BE2C (cell line): ENCODE data around the gene KIFC1.

ENCODE experiments used
- DNase-seq: peaks from one replicate; pipeline ENCODE4 v3.0.0-alpha.2; 2020
- H3K27me3 ChIP-seq: fragments of 250-450 bp; sonication (Bioruptor Pico); 2 replicates; pipeline ENCODE4 v1.5.1; 2020; ENCODE audit warnings: mild to moderate bottlenecking
- H3K36me3 ChIP-seq: fragments of 250-450 bp; sonication (Bioruptor Pico); 2 replicates; pipeline ENCODE4 v1.5.1; 2020; ENCODE audit warnings: mild to moderate bottlenecking
- H3K4me1 ChIP-seq: fragments of 250-450 bp; sonication (Bioruptor Pico); 2 replicates; pipeline ENCODE4 v1.5.1; 2020
- H3K4me3 ChIP-seq: 2 replicates; pipeline ENCODE4 v1.5.1; 2011; ENCODE audit warnings: low read depth, low read length
- H3K9me3 ChIP-seq: fragments of 250-450 bp; sonication (Bioruptor Pico); 2 replicates; pipeline ENCODE4 v1.5.1; 2020
- TF ChIP-seq, protein P1 (sequence below): IDR thresholded peaks from 2 replicates; pipeline ENCODE4 v1.5.1; 2012; ENCODE audit warnings: mild to moderate bottlenecking, low read depth, low read length

The KIFC1 gene

DNA sequence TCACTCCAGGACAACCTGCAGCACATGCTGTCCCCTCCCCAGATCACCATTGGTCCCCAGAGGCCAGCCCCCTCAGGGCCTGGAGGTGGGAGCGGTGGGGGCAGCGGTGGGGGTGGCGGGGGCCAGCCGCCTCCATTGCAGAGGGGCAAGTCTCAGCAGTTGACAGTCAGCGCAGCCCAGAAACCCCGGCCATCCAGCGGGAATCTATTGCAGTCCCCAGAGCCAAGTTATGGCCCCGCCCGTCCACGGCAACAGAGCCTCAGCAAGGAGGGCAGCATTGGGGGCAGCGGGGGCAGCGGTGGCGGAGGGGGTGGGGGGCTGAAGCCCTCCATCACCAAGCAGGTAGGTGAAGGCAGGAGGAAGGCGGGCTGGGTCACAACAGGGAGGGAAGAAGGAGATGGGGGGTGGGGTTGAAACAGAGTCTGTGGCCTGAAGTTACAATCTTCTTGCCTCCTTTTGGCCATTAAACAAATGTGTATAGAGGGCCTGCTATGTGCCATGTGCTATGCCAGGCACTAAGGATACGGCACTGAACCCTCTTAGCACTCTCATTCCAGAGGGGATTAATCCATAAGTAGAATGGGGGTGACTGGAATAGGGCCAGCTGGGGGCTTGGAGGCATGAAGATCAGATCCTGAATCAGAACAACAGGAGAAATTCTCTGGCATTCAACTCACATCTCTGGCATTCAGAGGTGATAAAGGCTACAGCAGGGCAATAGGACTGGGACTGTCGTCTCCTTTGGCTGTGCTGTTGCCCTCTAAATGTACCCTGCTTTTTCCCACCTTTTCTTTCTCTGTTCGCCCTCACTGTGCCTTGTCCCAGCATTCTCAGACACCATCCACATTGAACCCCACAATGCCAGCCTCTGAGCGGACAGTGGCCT lies 52.2 kb downstream of the KIFC1 start:
- H3K4me1 ChIP-seq, result no peaks in the 10 kb centered on the region
- peaks cover 34% of the 10 kb centered on the region for H3K36me3 ChIP-seq
- TF ChIP-seq, protein P1, sequence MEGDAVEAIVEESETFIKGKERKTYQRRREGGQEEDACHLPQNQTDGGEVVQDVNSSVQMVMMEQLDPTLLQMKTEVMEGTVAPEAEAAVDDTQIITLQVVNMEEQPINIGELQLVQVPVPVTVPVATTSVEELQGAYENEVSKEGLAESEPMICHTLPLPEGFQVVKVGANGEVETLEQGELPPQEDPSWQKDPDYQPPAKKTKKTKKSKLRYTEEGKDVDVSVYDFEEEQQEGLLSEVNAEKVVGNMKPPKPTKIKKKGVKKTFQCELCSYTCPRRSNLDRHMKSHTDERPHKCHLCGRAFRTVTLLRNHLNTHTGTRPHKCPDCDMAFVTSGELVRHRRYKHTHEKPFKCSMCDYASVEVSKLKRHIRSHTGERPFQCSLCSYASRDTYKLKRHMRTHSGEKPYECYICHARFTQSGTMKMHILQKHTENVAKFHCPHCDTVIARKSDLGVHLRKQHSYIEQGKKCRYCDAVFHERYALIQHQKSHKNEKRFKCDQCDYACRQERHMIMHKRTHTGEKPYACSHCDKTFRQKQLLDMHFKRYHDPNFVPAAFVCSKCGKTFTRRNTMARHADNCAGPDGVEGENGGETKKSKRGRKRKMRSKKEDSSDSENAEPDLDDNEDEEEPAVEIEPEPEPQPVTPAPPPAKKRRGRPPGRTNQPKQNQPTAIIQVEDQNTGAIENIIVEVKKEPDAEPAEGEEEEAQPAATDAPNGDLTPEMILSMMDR, result no peak
- no peak for DNase-seq
- H3K4me3 ChIP-seq, result no peak overlapping the region
- H3K27me3 ChIP-seq, result no peaks in the 10 kb centered on the region
- H3K9me3 ChIP-seq, result no peaks in the 10 kb centered on the region

DNA sequence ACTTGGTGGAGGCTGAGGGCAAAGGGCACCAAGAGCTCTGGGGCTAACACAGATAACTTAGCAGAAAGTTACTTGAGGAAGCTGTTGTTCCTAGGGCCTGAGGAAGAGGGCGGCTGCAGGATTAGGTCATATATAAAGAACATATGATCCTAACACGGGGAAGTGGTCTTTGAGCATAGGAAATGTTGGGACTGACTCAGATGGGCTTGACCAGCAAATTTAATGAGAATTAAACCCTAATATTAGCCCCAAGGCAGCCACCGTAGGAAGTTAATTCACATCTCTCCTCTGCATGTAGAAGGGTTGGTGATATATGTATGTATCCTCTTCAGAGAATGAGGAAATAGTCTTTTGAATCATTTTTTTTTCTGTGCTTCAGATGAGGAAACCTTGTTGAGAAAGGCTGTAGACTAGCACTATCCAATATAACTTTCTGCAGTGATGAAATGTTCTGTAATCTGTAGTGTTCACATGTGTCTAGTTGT lies 53.5 kb downstream of the KIFC1 start:
- Histone ChIP-seq H3K4me3 (no peak overlapping the region), H3K36me3 (peaks cover 30% of the 10 kb centered on the region), H3K27me3 (no peaks in the 10 kb centered on the region), H3K9me3 (no peaks in the 10 kb centered on the region), H3K4me1 (no peaks in the 10 kb centered on the region)
- DNase-seq, result no peak
- TF ChIP-seq, protein P1, result no peak

DNA sequence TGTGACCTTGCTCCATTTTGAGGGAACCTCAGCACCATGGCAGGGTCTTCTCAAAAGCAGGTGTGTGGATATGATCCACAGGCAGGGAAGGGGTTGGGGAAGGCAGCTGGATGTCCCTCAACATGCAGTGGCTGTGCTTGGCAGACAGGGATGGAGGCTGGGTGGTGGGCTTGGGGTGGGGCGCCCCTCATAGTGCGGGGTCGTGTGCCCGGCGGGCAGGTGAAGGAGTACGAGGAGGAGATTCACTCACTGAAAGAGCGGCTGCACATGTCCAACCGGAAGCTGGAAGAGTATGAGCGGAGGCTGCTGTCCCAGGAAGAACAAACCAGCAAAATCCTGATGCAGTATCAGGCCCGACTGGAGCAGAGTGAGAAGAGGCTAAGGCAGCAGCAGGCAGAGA lies 54.7 kb downstream of the KIFC1 start:
- H3K27me3 ChIP-seq, result no peaks in the 10 kb centered on the region
- TF ChIP-seq, protein P1, result no peak
- H3K4me3 ChIP-seq, result no peak overlapping the region
- DNase-seq, result no peak
- no peaks in the 10 kb centered on the region for H3K4me1 ChIP-seq
- H3K36me3 ChIP-seq, result peaks cover 27% of the 10 kb centered on the region
- H3K9me3 ChIP-seq, result no peaks in the 10 kb centered on the region

DNA sequence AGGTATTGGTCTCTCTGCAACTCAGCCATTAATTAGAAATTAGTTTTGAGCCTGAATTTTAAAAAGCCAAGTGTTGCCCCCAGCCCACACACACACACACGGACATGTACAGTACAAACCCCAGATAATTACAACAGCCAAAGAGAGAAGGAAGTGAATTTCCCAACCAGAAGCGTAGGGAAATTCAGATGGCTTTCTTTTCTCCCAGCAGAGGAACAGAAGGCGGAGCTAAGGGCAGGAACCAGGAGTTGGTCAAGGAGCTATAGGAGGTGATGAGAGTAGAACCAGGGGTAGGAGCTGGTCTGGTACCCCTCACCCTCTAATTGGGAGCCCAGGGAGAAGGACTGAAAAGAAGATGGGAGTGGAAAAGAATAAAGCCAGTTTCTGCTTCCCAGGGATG lies 58.8 kb downstream of the KIFC1 start:
- no peaks in the 10 kb centered on the region for H3K9me3 ChIP-seq
- no peak overlapping the region for H3K4me3 ChIP-seq
- no peaks in the 10 kb centered on the region for H3K4me1 ChIP-seq
- H3K27me3 ChIP-seq, result no peaks in the 10 kb centered on the region
- peaks cover 3% of the 10 kb centered on the region; the same call in 1 of the 2 replicates for H3K36me3 ChIP-seq
- TF ChIP-seq, protein P1, result no peak
- no peak for DNase-seq

DNA sequence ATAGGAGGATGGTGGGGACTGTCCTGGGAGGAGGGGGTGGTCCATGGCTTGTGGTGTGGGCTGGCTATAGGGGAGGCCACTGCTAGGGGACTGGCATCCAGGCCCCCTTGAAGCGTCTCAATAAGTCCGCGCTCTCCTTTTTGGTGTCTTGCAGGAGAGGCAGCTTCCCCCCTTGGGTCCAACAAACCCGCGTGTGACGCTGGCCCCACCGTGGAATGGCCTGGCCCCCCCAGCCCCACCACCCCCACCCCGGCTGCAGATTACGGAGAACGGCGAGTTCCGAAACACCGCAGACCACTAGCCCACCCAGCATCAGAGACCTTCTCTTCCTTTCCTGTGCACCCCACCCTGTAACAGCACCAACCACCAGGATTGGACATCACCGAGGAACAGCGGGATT lies 60.0 kb downstream of the KIFC1 start:
- Histone ChIP-seq H3K9me3 (no peaks in the 10 kb centered on the region), H3K27me3 (no peaks in the 10 kb centered on the region)

More for the DNA sequence above, 60.0 kb downstream of the KIFC1 start:
- H3K4me1 ChIP-seq, result no peaks in the 10 kb centered on the region
- TF ChIP-seq, protein P1, result no peak
- no peak for DNase-seq
- H3K4me3 ChIP-seq, result no peak overlapping the region
- H3K36me3 ChIP-seq, result peaks cover 13% of the 10 kb centered on the region; the same call in 1 of the 2 replicates
